GM12801 (cell line): ENCODE results near the gene CAMK1G.

Experiments used
- TF ChIP-seq, protein P1 (sequence below): IDR thresholded peaks from one replicate; pipeline ENCODE4 v1.5.1; 2011; ENCODE audit warnings: control low read depth; ENCODE audit not compliant: insufficient read length; ENCODE audit errors: extremely low read depth

The CAMK1G gene

DNA sequence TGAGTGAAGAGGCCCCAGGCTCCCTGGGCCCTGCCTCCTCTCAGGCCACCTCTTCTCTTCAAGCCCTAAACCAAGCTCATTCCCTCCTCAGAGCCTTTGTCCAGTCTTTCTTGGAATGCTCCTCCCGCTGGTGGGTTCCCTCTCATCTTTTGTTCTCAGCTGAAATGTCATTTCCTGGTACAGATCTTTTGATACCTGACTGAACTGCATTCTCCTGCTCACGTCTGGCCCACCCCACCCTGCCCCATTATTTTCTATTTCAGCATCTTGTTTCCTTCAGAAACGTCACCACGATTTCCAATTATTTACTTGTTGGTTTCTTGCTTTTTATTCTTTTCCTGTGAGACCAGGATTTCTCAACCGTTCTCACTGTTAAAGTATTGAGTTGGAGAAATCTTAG lies 52.3 kb downstream of the CAMK1G start:
- TF ChIP-seq, protein P1, sequence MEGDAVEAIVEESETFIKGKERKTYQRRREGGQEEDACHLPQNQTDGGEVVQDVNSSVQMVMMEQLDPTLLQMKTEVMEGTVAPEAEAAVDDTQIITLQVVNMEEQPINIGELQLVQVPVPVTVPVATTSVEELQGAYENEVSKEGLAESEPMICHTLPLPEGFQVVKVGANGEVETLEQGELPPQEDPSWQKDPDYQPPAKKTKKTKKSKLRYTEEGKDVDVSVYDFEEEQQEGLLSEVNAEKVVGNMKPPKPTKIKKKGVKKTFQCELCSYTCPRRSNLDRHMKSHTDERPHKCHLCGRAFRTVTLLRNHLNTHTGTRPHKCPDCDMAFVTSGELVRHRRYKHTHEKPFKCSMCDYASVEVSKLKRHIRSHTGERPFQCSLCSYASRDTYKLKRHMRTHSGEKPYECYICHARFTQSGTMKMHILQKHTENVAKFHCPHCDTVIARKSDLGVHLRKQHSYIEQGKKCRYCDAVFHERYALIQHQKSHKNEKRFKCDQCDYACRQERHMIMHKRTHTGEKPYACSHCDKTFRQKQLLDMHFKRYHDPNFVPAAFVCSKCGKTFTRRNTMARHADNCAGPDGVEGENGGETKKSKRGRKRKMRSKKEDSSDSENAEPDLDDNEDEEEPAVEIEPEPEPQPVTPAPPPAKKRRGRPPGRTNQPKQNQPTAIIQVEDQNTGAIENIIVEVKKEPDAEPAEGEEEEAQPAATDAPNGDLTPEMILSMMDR: no peak

DNA sequence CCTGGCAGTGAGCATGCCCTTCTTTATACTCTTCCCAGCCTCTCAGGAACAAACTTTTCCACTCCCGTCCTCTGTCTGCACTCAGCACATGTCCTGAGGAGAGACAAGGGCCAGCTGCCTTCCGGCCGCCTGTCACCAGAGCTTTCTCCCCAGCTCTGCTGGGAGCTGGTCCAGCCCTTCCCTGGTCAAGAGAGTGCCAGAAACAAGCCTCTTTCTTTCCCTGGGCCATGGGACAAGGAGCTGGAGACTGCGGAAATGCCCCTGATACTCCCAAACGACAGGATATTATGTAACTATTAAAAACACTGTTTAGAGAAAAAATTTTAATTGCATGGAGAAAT lies 58.3 kb downstream of the CAMK1G start:
- TF ChIP-seq, protein P1: no peak

DNA sequence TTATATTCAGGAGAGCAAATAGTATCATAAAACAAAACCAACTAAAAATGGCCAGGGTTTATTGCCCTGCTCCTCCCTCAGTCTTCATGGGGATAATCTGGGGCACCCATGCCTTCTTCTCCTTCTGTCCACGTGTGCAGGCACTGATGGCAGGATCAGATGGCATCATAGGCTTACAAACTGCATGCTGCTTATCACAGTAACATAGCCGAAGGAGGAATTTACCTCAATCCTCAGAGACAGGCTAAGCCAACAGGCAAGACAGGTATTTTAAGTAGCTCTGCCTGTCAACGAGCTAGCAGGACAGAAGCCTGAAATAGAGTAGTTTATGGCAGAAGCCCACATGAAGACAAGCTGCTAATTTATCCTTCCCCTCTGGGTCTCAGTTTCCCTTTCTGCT lies 59.3 kb downstream of the CAMK1G start:
- TF ChIP-seq, protein P1: no peak

DNA sequence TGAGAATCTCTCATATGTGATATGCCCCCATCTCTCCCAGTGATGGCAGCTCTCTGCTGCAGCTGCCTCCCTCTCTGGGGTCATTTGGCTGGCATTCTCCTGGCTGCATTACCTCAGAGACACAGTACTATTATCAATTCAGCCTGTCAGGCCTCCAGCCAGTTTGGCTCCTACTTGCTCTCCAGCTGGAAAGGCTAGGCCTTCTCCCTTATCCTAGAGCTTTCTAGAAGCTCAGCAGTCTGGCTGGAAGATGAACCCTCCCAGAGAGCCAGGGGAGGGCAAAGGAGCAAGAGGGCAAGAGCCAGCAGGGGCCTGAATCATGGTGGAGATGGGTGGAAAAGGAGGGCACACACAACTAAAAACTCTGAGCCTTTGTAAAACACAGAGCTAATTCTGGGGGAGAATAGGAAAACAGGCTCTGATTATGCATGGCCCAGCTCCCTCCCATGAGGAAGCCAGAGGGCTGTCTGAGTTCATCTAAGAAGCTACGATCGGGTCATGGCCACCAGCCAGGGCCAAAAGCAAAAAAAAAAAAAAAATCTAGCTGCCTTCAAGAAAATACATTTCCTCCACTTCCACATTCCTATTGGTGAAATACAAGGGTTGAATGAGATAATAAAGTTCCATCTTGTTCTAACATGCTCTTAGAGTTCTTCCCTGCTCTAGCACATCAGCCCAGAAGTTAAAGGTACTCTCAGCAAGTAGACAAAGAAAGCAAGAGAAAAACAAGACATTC lies 59.9 kb downstream of the CAMK1G start:
- TF ChIP-seq, protein P1: no peak

DNA sequence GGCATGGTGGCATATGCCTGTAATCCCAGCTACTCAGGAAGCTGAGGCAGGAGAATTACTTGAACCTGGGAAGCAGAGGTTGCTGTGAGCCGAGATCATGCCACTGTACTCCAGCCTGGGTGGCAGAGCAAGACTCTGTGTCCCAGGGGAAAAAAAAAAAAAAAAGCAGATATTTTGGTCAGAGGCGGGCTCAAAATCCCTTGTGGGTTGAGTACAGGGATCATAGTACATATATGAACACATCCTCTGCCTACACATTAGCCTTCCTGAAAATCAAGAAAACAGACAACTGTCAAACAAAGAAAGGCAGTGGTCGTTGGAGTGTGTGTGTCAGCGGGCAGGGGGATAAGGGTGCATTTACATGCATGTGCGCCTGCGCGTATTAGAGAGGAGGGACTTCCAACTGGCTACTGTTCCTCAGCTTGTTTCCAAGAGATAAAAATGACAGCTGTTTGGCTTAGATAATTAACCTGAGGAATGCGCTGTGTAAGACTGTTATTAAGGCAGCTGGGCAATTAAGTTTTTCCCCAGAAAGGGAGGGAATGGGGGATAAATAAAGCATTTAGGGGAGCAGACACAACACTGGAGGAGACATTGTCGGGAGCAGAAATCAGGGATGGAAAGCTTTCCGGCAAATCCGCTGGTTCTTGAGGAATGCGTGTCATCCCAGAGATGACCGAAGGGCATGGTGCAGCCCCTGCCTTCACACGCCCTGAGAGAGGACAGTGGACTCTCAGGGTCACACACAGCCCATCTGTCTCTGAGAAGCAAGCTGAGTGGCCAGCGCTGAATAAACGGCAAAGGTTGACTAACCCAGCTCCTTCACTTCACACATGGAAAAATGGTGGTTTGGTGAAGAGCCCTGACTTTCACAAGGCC lies 62.3 kb downstream of the CAMK1G start:
- TF ChIP-seq, protein P1: no peak

DNA sequence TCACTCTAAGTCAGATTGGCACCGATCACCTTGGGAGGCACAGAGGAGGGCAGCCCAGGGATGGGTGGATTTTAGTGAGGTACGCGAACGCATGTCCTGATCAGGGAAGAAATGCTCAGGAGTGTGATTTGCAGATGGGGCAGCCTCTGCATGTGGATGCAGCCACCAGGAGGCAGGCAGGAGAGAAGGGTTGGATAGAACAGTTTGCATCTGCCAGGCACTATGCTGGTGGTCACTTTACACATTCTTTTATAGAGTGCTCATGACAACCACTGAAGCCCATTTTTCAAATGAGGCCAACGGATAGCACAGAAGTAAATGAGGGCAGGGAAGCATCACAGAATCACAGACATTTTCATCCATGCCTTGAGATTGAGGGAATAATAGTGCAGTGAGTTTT lies 63.0 kb downstream of the CAMK1G start:
- TF ChIP-seq, protein P1: no peak

DNA sequence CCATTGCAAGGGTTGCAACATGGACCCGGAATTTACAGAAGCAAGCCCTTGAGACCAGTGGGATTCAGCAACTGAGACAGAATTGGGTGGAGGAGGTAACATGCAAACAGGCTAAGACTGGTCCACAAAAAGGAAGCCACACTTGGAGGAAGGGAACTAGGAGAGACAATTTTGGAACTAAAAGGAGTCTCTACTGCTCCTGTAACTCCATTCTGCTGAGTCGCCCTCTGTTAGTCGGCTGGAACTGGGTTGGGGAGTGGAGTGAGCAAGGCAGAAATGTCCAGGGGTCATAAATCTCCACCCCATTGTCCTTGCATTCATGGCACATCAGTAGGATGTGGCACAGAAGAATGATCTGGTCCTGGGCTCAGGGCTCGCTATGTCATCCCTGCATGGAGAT lies 63.6 kb downstream of the CAMK1G start:
- TF ChIP-seq, protein P1: no peak
